HG02885 (cell line): ENCODE measurements around the gene SOD2.
A peak's percentile ranks its signal among the peaks of the same experiment; 100 is the strongest.
"Not testable (repeated sequence)": the region's sequence is repeated elsewhere in the genome, so short reads cannot be mapped to it uniquely, and the experiment has no call there.

Experiments used
- ATAC-seq: cut with Tn5 transposase; IDR thresholded peaks from one replicate; pipeline ENCODE4 v1.9.1; 2021; ENCODE audit warnings: mild to moderate bottlenecking; ENCODE audit not compliant: unreplicated experiment, poor library complexity

The SOD2 gene

DNA sequence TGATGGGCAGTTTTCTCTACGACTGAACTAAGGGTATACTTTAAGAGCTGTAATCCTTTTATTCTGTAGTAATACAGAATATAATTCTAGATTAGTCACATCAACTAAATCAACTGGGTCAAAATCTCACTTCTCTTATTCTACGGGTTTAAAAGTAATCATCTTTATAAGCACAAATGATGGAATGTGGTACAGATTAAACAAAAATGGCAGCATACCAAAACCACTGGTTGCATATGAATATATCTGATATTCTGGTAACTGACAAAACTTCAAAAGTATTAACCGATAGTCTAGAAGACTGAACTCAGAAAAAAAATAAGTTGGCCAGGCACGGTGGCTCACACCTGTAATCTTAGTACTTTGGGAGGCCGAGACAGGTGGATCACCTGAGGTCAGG is 7.0 kb downstream of the SOD2 start:
- ATAC-seq, result no peak

DNA sequence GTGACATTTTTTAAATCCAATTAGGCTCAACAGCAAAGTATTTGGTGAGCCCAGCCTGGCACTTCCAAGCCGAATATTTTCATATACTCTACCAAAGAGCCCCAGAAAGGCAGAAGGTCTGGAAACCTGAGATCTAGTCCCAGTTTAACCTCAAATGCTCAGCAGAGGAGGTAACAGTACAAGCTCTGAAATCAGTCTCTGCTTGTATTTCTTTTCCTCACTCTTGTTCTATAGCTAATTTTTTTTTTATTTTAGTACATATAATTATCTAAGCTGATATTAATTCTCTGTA is 9.1 kb downstream of the SOD2 start:
- no peak for ATAC-seq

DNA sequence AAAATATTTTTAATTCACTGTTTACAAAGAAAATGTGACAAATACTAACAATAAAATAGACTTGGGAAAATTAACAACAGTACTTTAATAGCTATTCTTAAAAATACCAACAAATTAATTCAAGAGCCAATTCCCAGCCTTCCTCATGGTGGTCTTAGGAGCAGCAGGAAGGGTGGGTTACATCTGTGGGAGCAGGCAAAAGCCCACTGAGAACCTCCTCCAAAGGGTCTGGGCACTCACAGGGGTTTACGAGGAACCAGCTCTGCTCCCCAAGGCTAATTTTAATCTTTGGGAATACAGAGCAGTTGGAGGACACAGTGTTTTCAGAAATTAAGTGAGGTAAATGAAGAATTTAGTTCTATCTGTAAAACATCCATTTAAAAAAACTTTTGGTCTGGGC is 10.2 kb downstream of the SOD2 start:
- ATAC-seq, result no peak

DNA sequence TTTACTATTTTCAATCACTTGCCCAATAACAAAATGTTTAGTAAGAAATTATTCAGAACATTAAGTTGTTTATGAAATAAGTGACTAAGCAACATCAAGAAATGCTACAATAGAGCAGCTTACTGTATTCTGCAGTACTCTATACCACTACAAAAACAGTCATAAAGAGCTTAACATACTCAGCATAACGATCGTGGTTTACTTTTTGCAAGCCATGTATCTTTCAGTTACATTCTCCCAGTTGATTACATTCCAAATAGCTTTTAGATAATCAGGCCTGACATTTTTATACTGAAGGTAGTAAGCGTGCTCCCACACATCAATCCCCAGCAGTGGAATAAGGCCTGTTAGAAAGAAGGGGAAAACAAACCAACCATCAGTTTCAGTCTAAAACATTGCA is 10.7 kb downstream of the SOD2 start:
- ATAC-seq, result no peak

DNA sequence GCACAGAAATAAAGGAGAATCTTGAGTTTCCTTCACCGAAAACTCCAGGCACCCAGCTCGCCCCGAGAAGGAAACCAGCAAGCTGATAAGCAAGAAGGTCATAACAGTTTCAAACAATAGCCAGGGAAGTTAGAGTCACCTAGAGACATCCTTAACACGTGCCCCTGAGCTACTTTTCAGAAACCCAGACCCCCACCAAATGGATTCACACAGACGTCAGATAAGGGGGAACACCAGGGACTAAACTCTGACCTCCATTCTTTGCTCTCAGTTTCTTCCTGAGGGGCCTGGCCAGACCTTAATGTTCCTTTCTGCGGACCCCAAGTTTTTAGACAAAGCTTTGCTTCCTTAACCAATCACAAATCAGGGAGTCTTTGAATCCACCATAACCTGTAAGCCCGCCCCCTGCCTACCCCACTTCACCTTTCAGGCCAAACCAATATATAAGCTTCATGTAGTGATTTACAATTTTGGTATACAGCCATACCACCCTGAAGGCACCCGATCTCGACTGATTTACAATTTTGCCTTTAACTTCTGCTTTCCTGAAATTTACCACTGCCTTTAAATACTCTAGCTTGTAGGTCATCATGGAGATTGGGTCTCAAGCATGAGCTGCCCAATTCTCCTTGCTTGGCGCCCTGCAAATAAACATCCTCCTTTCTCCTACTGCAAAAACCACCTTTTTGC is 11.7 kb downstream of the SOD2 start:
- ATAC-seq, result no peak

DNA sequence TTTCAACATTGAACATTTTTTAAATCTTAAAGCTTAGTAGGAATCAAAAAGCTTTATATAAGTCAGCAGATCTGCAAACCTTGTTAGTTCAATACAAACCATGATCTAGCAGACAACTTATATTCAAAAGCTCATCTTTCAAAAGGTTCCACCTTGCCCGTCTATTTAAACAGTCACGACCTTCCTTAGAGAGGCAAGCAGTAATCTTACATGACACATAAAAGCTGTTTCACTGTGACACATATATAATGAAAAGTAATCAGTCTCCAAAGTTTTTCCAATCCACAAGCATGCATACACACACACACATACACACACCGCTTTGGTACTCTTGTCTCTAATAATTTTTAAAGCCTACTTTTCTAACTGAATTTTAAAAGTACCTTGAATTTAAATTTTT is 12.9 kb downstream of the SOD2 start:
- no peak for ATAC-seq

DNA sequence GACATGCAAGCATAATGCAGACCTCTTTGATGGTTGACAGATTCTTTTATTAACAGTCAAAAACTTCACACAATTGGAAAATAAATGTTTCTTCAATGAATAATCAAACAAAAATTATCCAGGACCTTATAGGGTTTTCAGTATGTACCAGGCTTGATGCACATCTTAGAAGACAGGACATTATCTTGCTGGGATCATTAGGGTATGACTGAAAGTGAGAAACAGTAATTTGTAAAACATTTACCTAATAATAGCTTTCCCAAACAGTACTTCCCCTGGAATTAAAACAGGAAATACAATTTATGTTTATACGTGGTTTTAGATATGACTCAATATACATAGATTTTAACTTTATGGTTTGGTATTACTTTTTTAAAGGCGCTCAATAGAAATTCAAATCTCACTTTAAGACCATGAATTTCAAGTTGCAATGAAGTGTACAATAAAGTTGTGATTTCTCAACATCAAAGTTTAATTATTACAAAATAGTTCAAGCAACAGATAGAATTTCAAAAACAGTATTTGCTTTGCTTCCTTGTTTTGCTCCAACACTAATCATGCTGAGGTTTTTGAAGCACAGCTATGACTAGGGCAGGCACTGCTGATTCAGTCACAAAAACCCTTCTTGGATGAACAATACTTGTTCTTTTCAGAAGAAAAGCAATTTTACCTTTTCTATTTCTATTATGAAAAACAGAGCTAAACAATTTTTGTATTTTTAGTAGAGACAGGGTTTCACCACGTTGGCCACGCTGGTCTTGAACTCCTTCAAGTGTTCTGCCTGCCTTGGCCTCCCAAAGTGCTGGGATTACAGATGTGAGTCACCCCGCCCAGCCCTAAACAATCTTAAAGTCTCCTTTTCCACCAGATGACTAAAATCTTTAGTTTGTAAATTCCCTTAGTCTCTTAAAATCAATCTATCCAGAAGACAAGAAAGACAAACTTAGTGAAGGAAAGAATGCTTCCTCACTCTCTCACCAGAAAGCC is 13.7 kb downstream of the SOD2 start:
- no peak for ATAC-seq

DNA sequence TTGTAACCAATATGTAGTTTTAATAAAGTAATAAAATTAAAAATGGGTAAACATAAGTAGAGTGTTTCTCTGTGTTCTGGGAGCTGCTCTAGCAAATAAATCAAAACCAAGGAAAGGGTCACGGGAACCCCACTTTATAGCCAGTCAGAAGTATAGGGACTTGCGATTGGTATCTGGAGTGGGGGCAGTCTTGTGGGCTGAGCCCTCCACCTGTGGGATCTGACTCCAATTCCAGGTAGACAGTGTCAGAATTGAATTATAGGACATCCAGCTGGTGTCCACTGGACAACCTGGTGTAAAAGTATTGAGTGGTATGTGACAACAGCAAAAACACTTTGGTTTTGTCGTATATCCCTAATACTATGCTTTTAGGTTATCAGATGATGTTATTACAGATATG is 14.5 kb downstream of the SOD2 start:
- no peak for ATAC-seq

DNA sequence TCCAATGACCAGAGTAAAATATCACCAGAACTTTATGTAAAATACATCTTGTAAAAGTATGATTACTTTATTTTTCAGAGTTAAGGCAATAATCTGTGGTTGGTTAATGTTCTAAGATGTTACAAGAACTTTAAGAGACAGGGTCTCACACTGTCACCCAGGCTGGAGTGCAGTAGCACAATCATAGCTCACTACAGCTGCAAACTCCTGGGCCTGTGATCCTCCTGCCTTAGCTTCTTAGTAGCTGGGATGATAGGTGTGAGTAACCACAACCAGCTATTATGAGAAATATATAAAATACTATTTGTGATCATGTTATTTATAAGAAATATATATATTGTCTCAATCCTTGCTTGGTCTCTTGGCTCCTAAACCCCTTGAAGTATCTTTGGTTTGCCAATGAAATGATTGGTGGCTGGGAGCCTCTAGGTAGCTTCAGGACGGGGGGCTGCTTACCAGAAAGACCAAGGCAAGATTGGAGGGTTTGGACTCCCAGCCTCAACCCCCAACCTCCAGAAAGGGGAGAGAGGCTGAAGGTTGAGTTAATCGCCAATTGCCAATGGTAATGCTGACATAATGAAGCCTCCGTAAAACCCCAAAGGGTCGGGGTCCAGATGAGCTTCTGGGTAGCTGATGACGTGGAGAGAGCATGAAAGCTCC is 15.4 kb downstream of the SOD2 start:
- no peak for ATAC-seq

DNA sequence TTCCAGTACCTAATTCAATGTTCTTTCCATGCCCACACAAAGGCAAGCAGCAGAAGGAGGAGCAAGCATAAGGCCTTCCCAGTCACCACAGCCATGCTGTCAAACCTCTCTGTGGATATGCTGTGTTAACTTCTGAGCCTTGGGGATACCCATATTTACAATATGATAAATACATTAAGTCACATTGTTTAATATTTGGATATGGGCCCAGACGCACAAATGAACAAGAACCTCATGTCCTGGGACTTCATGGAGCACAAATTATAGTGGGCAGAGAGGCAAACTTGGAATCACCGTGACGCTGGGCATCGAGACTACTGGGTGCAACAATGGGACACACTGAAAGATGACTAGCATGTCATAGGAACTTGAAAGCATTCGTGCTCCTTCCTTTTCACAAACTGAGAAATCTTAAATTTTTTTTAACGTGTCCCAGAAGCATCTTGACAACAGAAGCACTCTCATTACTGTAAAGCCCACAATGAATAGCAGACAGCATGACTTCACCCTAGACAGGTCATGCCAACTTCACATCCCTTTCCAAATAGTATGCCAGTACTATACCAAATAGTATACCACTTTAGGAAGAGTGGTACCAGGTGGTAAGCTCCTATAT is 16.0 kb downstream of the SOD2 start:
- ATAC-seq, result no peak

DNA sequence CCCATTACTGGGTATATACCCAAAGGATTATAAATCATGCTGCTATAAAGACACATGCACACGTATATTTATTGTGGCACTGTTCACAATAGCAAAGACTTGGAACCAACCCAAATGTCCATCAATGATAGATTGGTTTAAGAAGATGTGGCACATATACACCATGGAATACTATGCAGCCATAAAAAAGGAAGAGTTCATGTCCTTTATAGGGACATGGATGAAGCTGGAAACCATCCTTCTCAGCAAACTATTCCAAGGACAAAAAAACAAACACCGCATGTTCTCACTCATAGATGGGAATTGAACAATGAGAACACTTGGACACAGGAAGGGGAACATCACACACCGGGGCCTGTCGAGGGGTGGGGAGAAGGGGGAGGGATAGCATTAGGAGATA is 16.8 kb downstream of the SOD2 start:
- ATAC-seq, result not testable (repeated sequence)

DNA sequence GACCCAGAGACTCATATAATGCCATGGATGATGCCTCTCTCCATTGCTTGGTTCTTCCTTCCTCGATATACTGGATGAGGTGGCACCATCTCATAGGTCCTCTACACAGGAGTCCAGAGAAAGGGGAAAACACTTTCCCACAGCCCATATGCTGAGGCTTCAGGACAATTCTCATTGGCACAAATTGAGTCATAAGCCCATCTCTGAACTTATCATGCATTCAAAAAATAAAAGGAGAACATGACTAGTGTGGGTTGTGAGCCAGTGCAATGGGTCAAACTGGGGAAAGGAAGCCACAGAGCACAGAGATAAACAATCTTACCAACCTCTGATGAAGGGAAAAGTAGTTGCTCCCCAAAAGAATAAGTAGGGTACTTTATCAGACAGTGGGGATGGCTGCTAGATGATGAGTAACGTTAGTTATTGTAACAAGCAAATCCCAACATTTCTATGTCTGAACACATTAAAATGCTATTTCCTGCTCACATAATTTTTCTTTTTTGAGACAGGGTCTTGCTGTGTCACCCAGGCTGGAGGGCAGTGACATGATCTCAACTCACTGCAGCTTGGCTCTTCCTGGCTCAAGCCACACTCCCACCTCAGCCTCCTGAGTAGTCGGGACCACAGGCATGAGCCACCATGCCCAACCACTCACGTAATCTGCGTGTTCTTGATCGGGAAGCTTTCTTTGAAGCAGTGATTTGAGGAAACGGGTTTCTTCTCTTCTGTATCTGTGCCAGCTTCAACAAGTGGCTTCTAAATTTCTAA is 27.0 kb downstream of the SOD2 start:
- no peak for ATAC-seq

DNA sequence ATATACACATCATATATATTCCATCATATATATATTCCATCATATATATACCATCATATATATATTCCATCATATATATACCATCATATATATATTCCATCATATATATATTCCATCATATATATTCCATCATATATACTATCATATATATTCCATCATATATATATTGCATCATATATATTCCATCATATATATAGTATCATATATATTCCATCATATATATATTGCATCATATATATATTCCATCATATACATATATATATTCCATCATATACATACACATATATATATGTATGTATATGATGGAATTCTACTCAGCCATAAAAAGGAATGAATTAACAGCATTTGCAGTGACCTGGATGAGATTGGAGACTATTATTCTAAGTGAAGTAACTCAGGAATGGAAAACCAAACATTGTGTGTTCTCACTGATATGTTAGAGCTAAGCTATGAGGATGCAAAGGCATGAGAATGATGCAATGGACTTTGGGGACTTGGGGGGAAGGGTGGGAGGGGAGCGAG is 29.6 kb downstream of the SOD2 start:
- not testable (repeated sequence) for ATAC-seq

DNA sequence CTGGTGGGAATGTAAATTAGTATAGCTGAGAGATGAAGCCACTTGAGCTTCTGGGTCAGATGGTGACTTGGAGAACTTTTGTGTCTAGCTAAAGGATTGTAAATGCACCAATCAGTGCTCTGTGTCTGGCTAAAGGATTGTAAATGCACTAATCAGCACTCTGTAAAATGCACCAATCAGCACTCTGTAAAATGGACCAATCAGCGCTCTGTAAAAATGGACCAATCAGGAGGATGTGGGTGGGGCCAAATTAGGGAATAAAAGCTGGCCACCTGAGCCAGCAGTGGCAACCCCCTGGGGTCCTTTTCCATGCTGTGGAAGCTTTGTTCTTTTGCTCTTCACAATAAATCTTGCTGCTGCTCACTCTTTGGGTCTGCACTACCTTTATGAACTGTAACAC is 31.1 kb downstream of the SOD2 start:
- not testable (repeated sequence) for ATAC-seq

DNA sequence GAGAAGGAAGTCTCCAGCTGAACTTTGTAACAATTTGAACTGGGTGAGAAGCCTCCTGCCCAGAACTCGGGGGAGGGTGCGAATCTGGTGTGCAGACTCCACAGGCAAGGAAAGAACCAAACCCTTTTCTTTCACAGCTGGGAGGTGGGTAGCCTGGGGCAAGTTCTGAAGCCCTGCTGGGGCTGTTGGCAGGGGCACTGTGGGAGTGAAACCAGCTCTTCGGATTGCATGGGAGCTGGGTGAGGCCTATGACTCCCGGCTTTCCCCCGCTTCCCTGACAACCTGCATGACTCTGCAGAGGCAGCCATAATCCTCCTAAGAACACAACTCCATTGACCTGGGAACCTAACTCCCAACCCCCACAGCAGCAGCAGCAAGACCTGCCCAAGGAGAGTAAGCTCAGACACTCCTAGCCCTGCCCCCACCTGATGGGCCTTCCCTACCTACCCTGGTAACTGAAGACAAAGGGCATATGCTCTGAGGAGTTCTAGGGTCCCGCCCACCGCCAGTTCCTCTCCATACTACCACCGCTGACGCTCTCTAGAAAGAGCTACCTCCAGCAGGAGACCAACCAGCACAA is 37.5 kb downstream of the SOD2 start:
- no peak for ATAC-seq

DNA sequence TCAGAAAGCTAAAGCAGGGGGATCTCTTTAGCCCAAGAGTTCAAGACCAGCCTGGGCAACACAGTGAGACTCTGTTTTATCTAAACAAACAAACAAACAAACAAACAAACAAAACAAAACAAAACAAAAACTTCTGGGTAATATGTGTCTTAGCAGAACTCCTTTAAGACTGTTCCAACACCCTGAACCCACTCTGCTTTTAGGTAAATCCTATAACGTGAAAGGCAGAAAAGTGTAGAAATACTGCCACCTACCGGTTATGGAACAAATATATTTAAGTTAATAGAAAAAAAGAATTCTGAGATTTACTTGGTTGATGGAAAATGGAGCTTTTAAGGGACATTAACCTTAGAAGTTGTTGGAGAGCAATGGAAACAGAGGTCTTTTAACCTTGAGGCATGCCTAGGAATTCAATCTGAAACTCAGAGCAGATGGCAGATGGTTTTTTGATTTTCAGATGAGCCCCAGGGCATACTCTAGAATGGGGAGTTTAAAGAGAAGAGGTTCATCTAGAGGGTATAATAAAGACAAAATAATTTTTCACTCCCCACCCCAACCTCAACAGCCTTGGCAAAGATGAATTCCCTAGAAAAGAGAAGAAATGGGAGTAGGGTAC is 38.5 kb downstream of the SOD2 start:
- no peak for ATAC-seq

DNA sequence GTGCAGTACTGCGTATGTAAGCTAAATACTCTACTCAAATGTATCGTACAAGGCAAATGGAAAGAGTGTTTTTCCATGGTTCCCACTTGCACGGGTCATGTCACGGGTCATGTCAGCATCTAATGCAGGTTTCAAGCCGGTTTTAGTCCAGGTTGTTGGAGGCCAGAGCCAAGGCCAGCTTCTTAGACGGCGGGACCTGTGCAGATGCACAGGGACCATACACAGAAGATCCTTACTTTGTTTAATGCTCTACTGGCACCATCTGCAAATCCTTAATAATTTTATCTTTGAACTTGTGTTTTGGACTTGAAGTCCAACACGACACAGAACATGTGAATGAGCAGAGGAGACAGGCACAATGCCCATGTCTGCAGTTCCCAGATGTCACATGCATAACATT is 42.7 kb downstream of the SOD2 start:
- ATAC-seq, result no peak

DNA sequence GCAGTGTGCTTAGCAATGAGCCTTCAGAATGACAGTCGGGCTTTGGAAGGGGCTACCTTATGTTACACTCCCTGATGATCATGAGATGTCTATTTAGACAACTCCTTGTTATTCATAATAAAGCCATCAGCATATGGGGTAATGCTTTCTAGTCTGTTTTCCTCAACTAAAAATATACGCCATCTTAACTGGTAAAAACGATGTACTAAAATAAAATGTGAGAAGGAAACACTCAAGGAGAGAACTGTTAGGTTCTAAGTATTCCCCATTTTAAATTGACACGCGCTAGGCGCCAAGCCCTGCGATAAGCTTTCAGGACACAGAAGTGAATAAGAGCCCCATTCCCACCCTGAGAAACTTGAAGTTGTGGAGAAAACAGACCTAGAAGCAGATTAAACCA is 43.6 kb downstream of the SOD2 start:
- ATAC-seq, result no peak

DNA sequence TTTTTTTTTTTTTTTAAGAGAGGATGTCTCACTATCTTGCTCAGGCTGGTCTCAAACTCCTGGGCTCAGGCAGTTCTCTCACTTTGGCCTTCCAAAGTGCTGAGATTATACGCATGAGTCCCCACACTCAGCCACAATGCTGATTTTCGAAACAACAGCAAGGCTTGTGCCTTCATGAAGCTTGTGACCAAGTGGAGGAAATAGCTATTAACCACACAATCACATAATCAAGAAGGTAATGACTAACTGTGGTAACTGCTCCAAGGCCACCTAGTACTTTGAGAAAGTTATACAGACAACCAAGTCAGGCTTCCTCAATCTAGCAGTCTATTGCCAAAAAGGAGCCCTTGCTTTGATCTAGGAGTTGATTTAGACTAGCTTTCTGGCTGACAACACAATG is 46.3 kb downstream of the SOD2 start:
- ATAC-seq, result peak; percentile 81
